H1 (cell line): Measurements from ENCODE around the gene COL4A2. TPM values are rescaled to one million over a fixed set of nuclear protein-coding genes. Genes with fewer than 3 reads are reported as not detected.

Source experiments
- CTCF ChIA-PET: fragments of 300-600 bp; sonication (Branson Sonifier 250); formaldehyde crosslinking; loops from one replicate; lab custom pipeline; 2021; ENCODE audit not compliant: partially characterized antibody; lab: Charles Lee
- POLR2A ChIA-PET: fragments of 300-600 bp; sonication (Branson Sonifier 250); formaldehyde crosslinking; loops from one replicate; lab custom pipeline; 2021; ENCODE audit warnings: inconsistent platforms; ENCODE audit not compliant: partially characterized antibody; lab: Charles Lee
- DNase-seq, 2 experiments: peaks; one replicate each; pipeline versions ENCODE4 v3.0.0 to v3.0.0-alpha.2; 2010 to 2022; ENCODE audit warnings: low spot score in 2 of 2, low read depth in 1 of 2, mixed read lengths in 1 of 2
- FAIRE-seq: peaks from 2 replicates; lab custom pipeline; 2011; peaks lifted over from hg19 to GRCh38; lab: Jason Lieb, UNC
- H2AFZ ChIP-seq: 2 replicates; pipeline ENCODE4 v1.8.1; 2012; ENCODE audit warnings: low read length, inconsistent platforms
- H2AK5ac ChIP-seq: 2 replicates; pipeline ENCODE4 v1.6.1; 2013; ENCODE audit warnings: low read depth, low read length
- H2BK120ac ChIP-seq: replicated peaks from 2 replicates; pipeline ENCODE3; 2013; ENCODE audit warnings: low read depth, low read length, inconsistent platforms
- H2BK12ac ChIP-seq: 2 replicates; pipeline ENCODE4 v1.6.1; 2013; ENCODE audit warnings: low read depth, low read length
- H2BK15ac ChIP-seq: 2 replicates; pipeline ENCODE4 v1.6.1; 2013; ENCODE audit warnings: low read length
- H2BK20ac ChIP-seq: 2 replicates; pipeline ENCODE4 v1.6.1; 2013; ENCODE audit warnings: low read length
- H2BK5ac ChIP-seq: 2 replicates; pipeline ENCODE4 v1.6.1; 2013; ENCODE audit warnings: low read depth, low read length
- H3K14ac ChIP-seq: 2 replicates; pipeline ENCODE4 v1.6.1; 2013; ENCODE audit warnings: inconsistent platforms; ENCODE audit not compliant: insufficient read length
- H3K18ac ChIP-seq: 2 replicates; pipeline ENCODE4 v1.6.1; 2013; ENCODE audit warnings: low read length; ENCODE audit errors: extremely low read depth
- H3K23ac ChIP-seq: 2 replicates; pipeline ENCODE4 v1.6.1; 2013; ENCODE audit warnings: inconsistent platforms; ENCODE audit not compliant: insufficient read length
- H3K23me2 ChIP-seq: 2 replicates; pipeline ENCODE4 v1.6.1; 2013; ENCODE audit warnings: low read depth, low read length
- H3K27ac ChIP-seq: 2 replicates; pipeline ENCODE4 v1.6.1; 2011; ENCODE audit warnings: low read depth, low read length, inconsistent platforms
- H3K27me3 ChIP-seq, 4 experiments: replicated peaks in 1 of 4; 1 replicate in 1 of 4; 2 replicates in 3 of 4; pipeline versions ENCODE4 v1.6.1 to v1.8.1; 2011 to 2013; ENCODE audit warnings: low read length in 3 of 4, mild to moderate bottlenecking in 3 of 4, inconsistent platforms in 2 of 4, mixed read lengths in 2 of 4, moderate library complexity in 1 of 4; ENCODE audit not compliant: control insufficient read depth in 3 of 4, insufficient read depth in 3 of 4; ENCODE audit errors: extremely low read depth in 1 of 4
- H3K36me3 ChIP-seq, 4 experiments: 2 replicates each; pipeline versions ENCODE4 v1.6.1 to v1.8.1; 2011 to 2013; ENCODE audit warnings: mild to moderate bottlenecking in 4 of 4, low read length in 3 of 4, moderate library complexity in 2 of 4, control low read depth in 1 of 4, inconsistent platforms in 1 of 4; ENCODE audit not compliant: insufficient read depth in 4 of 4, control insufficient read depth in 2 of 4
- H3K4ac ChIP-seq: replicated peaks from 2 replicates; pipeline ENCODE3; 2013; ENCODE audit warnings: low read length, low read depth, mixed read lengths, inconsistent platforms; ENCODE audit not compliant: insufficient read length
- H3K4me1 ChIP-seq, 4 experiments: replicated peaks in 1 of 4; 1 replicate in 1 of 4; 2 replicates in 3 of 4; pipeline versions ENCODE4 v1.6.1 to v1.8.1; 2011 to 2013; ENCODE audit warnings: low read length in 3 of 4, inconsistent platforms in 2 of 4, mixed read lengths in 1 of 4; ENCODE audit not compliant: insufficient read depth in 4 of 4, control insufficient read depth in 3 of 4
- H3K4me2 ChIP-seq, 2 experiments: 2 replicates each; pipeline versions ENCODE4 v1.6.1 to v1.8.1; 2011 to 2013; ENCODE audit warnings: low read depth in 2 of 2, low read length in 2 of 2, control low read depth in 1 of 2, inconsistent platforms in 1 of 2, mild to moderate bottlenecking in 1 of 2; ENCODE audit not compliant: insufficient read depth in 1 of 2
- H3K4me3 ChIP-seq, 4 experiments: fragments of 200-600, 300-600 bp in 1 of 4; sonication (generic), shearing (Covaris generic), sonication (Bioruptor Twin) in 1 of 4; 2 replicates each; pipeline versions ENCODE4 v1.5.1 to v1.8.1; 2011 to 2016; ENCODE audit warnings: low read length in 4 of 4, low read depth in 3 of 4, control low read depth in 2 of 4, inconsistent platforms in 2 of 4, mild to moderate bottlenecking in 2 of 4, mixed read lengths in 1 of 4, moderate library complexity in 1 of 4; ENCODE audit not compliant: insufficient read depth in 2 of 4; ENCODE audit errors: extremely low read depth in 1 of 4
- H3K56ac ChIP-seq: replicated peaks from 2 replicates; pipeline ENCODE3; 2013; ENCODE audit warnings: low read depth, mild to moderate bottlenecking, mixed read lengths, low read length, inconsistent platforms; ENCODE audit not compliant: insufficient read length
- H3K79me1 ChIP-seq: 2 replicates; pipeline ENCODE4 v1.6.1; 2013; ENCODE audit warnings: low read depth, low read length, control low read depth
- H3K79me2 ChIP-seq, 2 experiments: 2 replicates each; pipeline versions ENCODE4 v1.6.1 to v1.8.1; 2012 to 2013; ENCODE audit warnings: low read length in 2 of 2, mild to moderate bottlenecking in 2 of 2, inconsistent platforms in 1 of 2; ENCODE audit not compliant: insufficient read depth in 2 of 2, control insufficient read depth in 1 of 2
- H3K9ac ChIP-seq, 4 experiments: replicated peaks in 1 of 4; 1 replicate in 1 of 4; 2 replicates in 3 of 4; pipeline versions ENCODE4 v1.6.1 to v1.8.1; 2011 to 2013; ENCODE audit warnings: low read depth in 3 of 4, low read length in 3 of 4, control low read depth in 2 of 4, mild to moderate bottlenecking in 2 of 4, moderate library complexity in 2 of 4, inconsistent platforms in 1 of 4; ENCODE audit errors: extremely low read depth in 1 of 4
- H3K9me3 ChIP-seq, 2 experiments: 2 replicates each; pipeline versions ENCODE4 v1.6.1 to v1.8.1; 2012 to 2013; ENCODE audit warnings: mild to moderate bottlenecking in 2 of 2, moderate library complexity in 2 of 2, control low read depth in 1 of 2, inconsistent platforms in 1 of 2, low read depth in 1 of 2, low read length in 1 of 2, mixed read lengths in 1 of 2; ENCODE audit not compliant: insufficient read depth in 2 of 2
- H4K20me1 ChIP-seq, 2 experiments: replicated peaks in 1 of 2; 2 replicates each; pipeline versions ENCODE3 to v1.8.1; 2011 to 2013; ENCODE audit warnings: inconsistent platforms in 2 of 2, low read length in 2 of 2, mild to moderate bottlenecking in 1 of 2; ENCODE audit not compliant: insufficient read depth in 2 of 2, control insufficient read depth in 1 of 2
- H4K5ac ChIP-seq: 2 replicates; pipeline ENCODE4 v1.6.1; 2013; ENCODE audit warnings: low read length, low read depth, mixed read lengths, inconsistent platforms; ENCODE audit not compliant: insufficient read length
- H4K8ac ChIP-seq: 2 replicates; pipeline ENCODE4 v1.8.0; 2013; ENCODE audit warnings: mild to moderate bottlenecking, moderate library complexity, low read length, inconsistent platforms; ENCODE audit not compliant: insufficient read depth; ENCODE audit errors: extremely low read depth
- H4K91ac ChIP-seq: replicated peaks from 2 replicates; pipeline ENCODE3; 2013; ENCODE audit warnings: low read length, mixed read lengths, inconsistent platforms; ENCODE audit not compliant: insufficient read length
- EZH2 ChIP-seq: fragments of 200-600 bp; sonication (generic); IDR thresholded peaks from 2 replicates; pipeline ENCODE4 v1.7.1; 2012; ENCODE audit warnings: low read depth, mild to moderate bottlenecking, moderate library complexity, low read length, inconsistent platforms; ENCODE audit not compliant: severe bottlenecking
- PHF8 ChIP-seq: fragments of 200-600 bp; sonication (generic); conservative IDR thresholded peaks from 2 replicates; pipeline ENCODE4 v1.7.1; 2012; ENCODE audit warnings: low read depth, mild to moderate bottlenecking, inconsistent platforms, low read length, moderate library complexity
- RNF2 ChIP-seq: fragments of 200-900, 300-1000 bp; sonication (generic); IDR thresholded peaks from 2 replicates; pipeline ENCODE4 v1.7.1; 2016; ENCODE audit warnings: borderline replicate concordance, low read depth, mild to moderate bottlenecking, antibody characterized with exemption, low read length; ENCODE audit not compliant: poor library complexity, severe bottlenecking; ENCODE audit errors: missing control alignments
- SAP30 ChIP-seq: fragments of 300-600 bp; sonication (generic); IDR thresholded peaks from 2 replicates; pipeline ENCODE4 v1.7.1; 2012; ENCODE audit warnings: low read length, moderate library complexity, mild to moderate bottlenecking, inconsistent platforms; ENCODE audit not compliant: insufficient read depth, insufficient replicate concordance
- SUZ12 ChIP-seq: fragments of 200-600 bp; sonication (generic); IDR thresholded peaks from 2 replicates; pipeline ENCODE4 v1.6.1; 2012; ENCODE audit warnings: mild to moderate bottlenecking, inconsistent platforms, low read length, moderate library complexity, mixed read lengths
- YY1 ChIP-seq: IDR thresholded peaks from 2 replicates; pipeline ENCODE4 v1.6.1; 2011; ENCODE audit warnings: low read depth, mild to moderate bottlenecking, low read length
- WGBS, 2 experiments: shearing (Covaris generic) in 1 of 2; methylation state at CpG; one replicate each; pipeline versions ENCODE4 v1.1.6 to v1.1.7; 2013 to 2015; ENCODE audit warnings: low lambda C conversion rate in 2 of 2, mixed read lengths in 2 of 2, inconsistent platforms in 1 of 2, low coverage in 1 of 2, missing lambda C conversion rate in 1 of 2; ENCODE audit not compliant: insufficient replicate concordance in 2 of 2, insufficient coverage in 1 of 2, insufficient read length in 1 of 2; ENCODE audit errors: extremely low coverage in 1 of 2, missing lambda C conversion rate in 1 of 2; 5-methylcytosine and 5-hydroxymethylcytosine counted together
- polyA plus RNA-seq, 7 experiments: library from polyadenylated mRNA; depleted of rRNA in 3 of 7; stranded (reverse) in 5 of 7; unstranded in 2 of 7; fragments of >200 nt in 5 of 7; fragments of 200-250 nt in 2 of 7; gene quantifications; 1 replicate in 5 of 7; 2 replicates in 1 of 7; 4 replicates in 1 of 7; pipeline versions ENCODE4 v1.2.1 to v1.2.3, GENCODE V29; 2011 to 2013; ENCODE audit warnings: missing spikeins in 2 of 7, mixed read lengths in 2 of 7
- total RNA-seq: library from RNA; stranded (reverse); fragmentation: NEBNext Ultra II Directional; extraction: Animal tissue kit (Norgen Biotek cat#: 25700); gene quantifications from 2 replicates; pipeline ENCODE4 v1.2.1, GENCODE V29; 2021
- TF ChIP-seq, protein P1 (sequence below): IDR thresholded peaks from 2 replicates; pipeline ENCODE4 v1.6.1; 2012; ENCODE audit warnings: inconsistent platforms

Gene COL4A2
- total and polyA plus RNA-seq, 2 of the 8 experiments (the other 6 are each of a cell fraction or from before 2014, with no cell fraction given) = 80.4 to 87.3 TPM

- Histone ChIP-seq H3K79me2 (peaks cover 0 to 27% of the 10 kb centered on the region in 2 experiments; a peak in 2 of 4 replicates), H3K14ac (no peak overlapping the region)
- POLR2A ChIA-PET = interaction anchor here (0.8 to 5.5 kb wide), 12 partner anchors 11 to 253 kb away, joined by 3 to 34 read pairs (median 4); no protein-coding TSS in a partner anchor
Observed at GRCh38 chr13:110307767-110308655, 927 bp downstream of the COL4A2 start.

More at GRCh38 chr13:110307767-110308655, 927 bp downstream of the COL4A2 start:
- Histone ChIP-seq H3K9me3 (no peaks in the 10 kb centered on the region), H3K4me1 (peaks cover 5 to 9% (median 7%) of the 10 kb centered on the region in 4 experiments; a peak in 5 of 7 replicates), H3K4me2 (peak overlapping the region; percentile 89 to 100), H3K9ac (peak overlapping the region in 3 of 4 experiments; percentile 70 to 80 (median 77); a peak in 6 of 7 replicates), H3K36me3 (peaks cover 0 to 2% (median 0%) of the 10 kb centered on the region in 4 experiments; a peak in 1 of 8 replicates), H2BK20ac (0 out of 2 replicates have a peak overlapping the region, but pooled peaks have one; percentile 62), H3K23ac (no peak overlapping the region), H3K56ac (no peak overlapping the region), H4K8ac (peak overlapping the region; percentile 83), H3K27ac (no peak overlapping the region), H4K20me1 (peaks cover 4 to 12% of the 10 kb centered on the region in 2 experiments), H2BK120ac (no peak overlapping the region), H3K79me1 (peaks cover 5% of the 10 kb centered on the region), H3K23me2 (peaks cover 15% of the 10 kb centered on the region), H3K18ac (peak overlapping the region; percentile 89), H2BK15ac (peak overlapping the region; percentile 65; the same call in 1 of the 2 replicates), H2AFZ (peak overlapping the region; percentile 65; the same call in 1 of the 2 replicates), H3K4ac (no peak overlapping the region), H2BK5ac (peak overlapping the region; percentile 47; the same call in 1 of the 2 replicates), H2AK5ac (peak overlapping the region; percentile 85), H2BK12ac (peak overlapping the region; percentile 86), H4K91ac (peak overlapping the region; percentile 18), H3K4me3 (peak overlapping the region; percentile 44 to 93 (median 76)), H3K27me3 (peaks cover 0 to 18% (median 10%) of the 10 kb centered on the region in 4 experiments; a peak in 5 of 7 replicates), H4K5ac (no peak overlapping the region)
- FAIRE-seq = no peak
- DNase-seq = peak in 1 of 2 experiments; percentile 70
- TF ChIP-seq YY1 = no peak
- peak; percentile 53 for TF ChIP-seq RNF2
- TF ChIP-seq, protein P1, sequence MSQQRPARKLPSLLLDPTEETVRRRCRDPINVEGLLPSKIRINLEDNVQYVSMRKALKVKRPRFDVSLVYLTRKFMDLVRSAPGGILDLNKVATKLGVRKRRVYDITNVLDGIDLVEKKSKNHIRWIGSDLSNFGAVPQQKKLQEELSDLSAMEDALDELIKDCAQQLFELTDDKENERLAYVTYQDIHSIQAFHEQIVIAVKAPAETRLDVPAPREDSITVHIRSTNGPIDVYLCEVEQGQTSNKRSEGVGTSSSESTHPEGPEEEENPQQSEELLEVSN = peak; percentile 62
- TF ChIP-seq EZH2 = peak; percentile 78
- TF ChIP-seq PHF8 = peak; percentile 19; the same call in 1 of the 2 replicates
- TF ChIP-seq SUZ12 = peak; percentile 74; the same call in 1 of the 2 replicates
- no peak for TF ChIP-seq SAP30
- CTCF ChIA-PET = interaction anchor here (0.6 to 5.2 kb wide), 19 partner anchors 8 to 148 kb away, joined by 3 to 40 read pairs (median 4); no protein-coding TSS in a partner anchor
- WGBS, 2 experiments = 1% methylated on average over 61 of the region's 64 CpGs; no CpG with 5 or more reads in 1 of the 2 experiments
